Type B pancreatic cell (in vitro differentiated cells): Measurements from ENCODE around the gene SESN1. TPM values are rescaled to one million over a fixed set of nuclear protein-coding genes. Genes with fewer than 3 reads are reported as not detected.
A peak's percentile ranks its signal among the peaks of the same experiment; 100 is the strongest.

Experiments used
- DNase-seq: peaks from one replicate; pipeline ENCODE4 v3.0.0; 2021; ENCODE audit warnings: mixed read lengths; ENCODE audit not compliant: unreplicated experiment; ENCODE audit errors: extremely low spot score
- H3K27ac Mint-ChIP-seq: 2 replicates; pipeline ENCODE4 v1.8.0; 2021; ENCODE audit warnings: mild to moderate bottlenecking, mixed read lengths
- H3K27me3 Mint-ChIP-seq: 2 replicates; pipeline ENCODE4 v1.8.0; 2021; ENCODE audit warnings: mixed read lengths
- H3K36me3 Mint-ChIP-seq: 2 replicates; pipeline ENCODE4 v1.8.0; 2021; ENCODE audit warnings: mixed read lengths
- H3K4me1 Mint-ChIP-seq: one replicate; pipeline ENCODE4 v1.8.0; 2021; ENCODE audit warnings: mixed read lengths; ENCODE audit not compliant: unreplicated experiment
- H3K4me3 Mint-ChIP-seq: 2 replicates; pipeline ENCODE4 v1.8.0; 2021; ENCODE audit warnings: mild to moderate bottlenecking, mixed read lengths
- H3K9me3 Mint-ChIP-seq: 2 replicates; pipeline ENCODE4 v1.8.0; 2021; ENCODE audit warnings: mixed read lengths
- CTCF ChIP-seq: fragments of 200-600 bp; sonication (generic); conservative IDR thresholded peaks from 2 replicates; pipeline ENCODE4 v1.5.0; 2021; ENCODE audit warnings: antibody characterized with exemption, mild to moderate bottlenecking
- total RNA-seq: library from RNA; stranded (reverse); gene quantifications from 2 replicates; pipeline ENCODE4 v1.2.1, GENCODE V29; 2021; ENCODE audit warnings: low replicate concordance

The SESN1 gene
- total RNA-seq, 1 donor from 2014 or later, result 33.3 TPM

DNA sequence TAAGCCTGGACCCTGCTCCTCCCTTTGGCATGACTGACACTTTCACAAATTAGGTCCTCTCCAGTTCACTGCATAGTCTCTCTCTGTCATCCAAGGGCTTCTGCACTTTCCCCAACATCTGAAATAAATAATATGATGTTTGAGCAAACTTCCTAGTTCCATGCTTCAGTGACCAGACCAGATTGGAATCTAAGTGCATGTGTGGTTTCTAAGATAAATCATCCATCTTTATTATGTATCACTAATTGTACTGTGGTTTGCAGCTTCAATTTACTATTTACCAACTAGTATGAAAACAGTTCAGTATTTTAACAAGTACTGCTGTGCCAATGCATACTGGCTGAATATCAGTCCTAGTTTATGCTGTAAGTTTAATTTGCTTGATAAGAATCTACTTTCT, 18.7 kb downstream of the SESN1 start:
- TF ChIP-seq CTCF, result no peak
- H3K4me1 Mint-ChIP-seq, result peaks cover 24% of the 10 kb centered on the region
- H3K27ac Mint-ChIP-seq, result no peak overlapping the region
- DNase-seq, result no peak
- no peaks in the 10 kb centered on the region for H3K9me3 Mint-ChIP-seq
- no peaks in the 10 kb centered on the region for H3K36me3 Mint-ChIP-seq
- H3K4me3 Mint-ChIP-seq, result no peak overlapping the region
- H3K27me3 Mint-ChIP-seq, result no peaks in the 10 kb centered on the region

GRCh38 chr6:109074133-109074415, 20.6 kb downstream of the SESN1 start:
- Mint-ChIP-seq H3K27me3 (no peaks in the 10 kb centered on the region), H3K4me3 (no peak overlapping the region), H3K27ac (no peak overlapping the region), H3K4me1 (peaks cover 24% of the 10 kb centered on the region), H3K36me3 (no peaks in the 10 kb centered on the region), H3K9me3 (no peaks in the 10 kb centered on the region)
- no peak for DNase-seq
- TF ChIP-seq CTCF, result no peak

- no peak for DNase-seq
- Mint-ChIP-seq H3K27me3 (no peaks in the 10 kb centered on the region), H3K36me3 (no peaks in the 10 kb centered on the region), H3K4me1 (peaks cover 24% of the 10 kb centered on the region), H3K4me3 (no peak overlapping the region), H3K9me3 (no peaks in the 10 kb centered on the region), H3K27ac (no peak overlapping the region)
- TF ChIP-seq CTCF, result peak; percentile 86
Observed at GRCh38 chr6:109073344-109074132, 21.1 kb downstream of the SESN1 start.

DNA sequence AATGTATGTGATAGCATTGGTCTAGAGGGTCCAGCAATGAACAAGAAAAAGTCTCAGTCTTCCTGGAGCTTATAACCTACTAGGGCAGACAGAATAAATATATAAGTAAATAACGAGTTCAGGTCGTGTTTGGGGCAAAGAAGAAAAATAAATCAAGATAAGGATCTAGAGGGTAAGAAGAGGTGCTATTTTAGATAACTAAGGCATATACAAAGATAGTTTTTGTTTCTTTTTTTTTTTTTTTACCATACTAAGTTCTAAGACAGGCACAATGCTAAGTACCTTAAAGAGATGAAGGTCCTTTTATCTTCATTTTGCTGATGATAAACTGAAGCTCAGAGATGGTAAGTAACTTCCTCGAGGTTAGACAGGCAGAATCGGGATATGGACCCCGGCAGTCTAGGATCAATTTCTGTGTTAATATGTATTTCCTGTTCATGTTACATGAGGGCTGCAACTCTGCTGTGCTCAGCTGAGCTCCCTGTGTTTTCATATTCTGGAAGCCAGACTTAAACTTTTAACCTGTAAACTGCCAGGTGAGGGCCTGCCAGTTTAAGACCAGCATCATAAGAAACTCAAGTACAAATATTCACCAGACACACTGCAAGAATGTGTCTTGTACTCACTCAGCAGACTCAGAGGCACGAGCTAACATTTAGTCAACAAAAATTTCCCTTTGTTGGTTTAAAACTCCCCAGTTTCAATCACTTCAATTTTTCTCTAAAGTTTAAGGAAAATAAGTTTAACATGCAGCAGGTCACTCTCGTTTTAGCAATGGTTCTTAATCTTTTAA, 23.3 kb downstream of the SESN1 start:
- H3K36me3 Mint-ChIP-seq, result no peaks in the 10 kb centered on the region
- no peak overlapping the region for H3K4me3 Mint-ChIP-seq
- no peak overlapping the region for H3K27ac Mint-ChIP-seq
- no peaks in the 10 kb centered on the region for H3K27me3 Mint-ChIP-seq
- TF ChIP-seq CTCF, result no peak
- no peaks in the 10 kb centered on the region for H3K9me3 Mint-ChIP-seq
- no peak for DNase-seq
- H3K4me1 Mint-ChIP-seq, result peaks cover 18% of the 10 kb centered on the region

DNA sequence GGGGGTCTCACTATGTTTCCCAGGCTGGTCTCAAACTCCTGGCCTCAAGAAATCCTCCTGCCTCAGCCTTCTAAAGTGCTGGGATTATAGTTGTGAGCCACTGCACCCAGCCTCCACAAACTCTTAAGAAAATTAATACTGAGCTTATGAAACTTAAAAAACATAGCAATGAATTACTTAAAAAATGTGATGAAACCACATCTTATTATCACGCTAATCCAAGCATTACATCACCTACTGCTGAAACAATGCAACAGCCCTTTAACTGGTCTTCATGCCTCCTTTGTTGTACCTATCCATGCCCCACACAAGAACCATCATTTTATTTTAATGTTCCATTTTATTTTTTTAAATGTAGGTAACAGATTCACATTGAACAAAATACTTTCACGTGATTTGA, 24.9 kb downstream of the SESN1 start:
- no peaks in the 10 kb centered on the region for H3K27me3 Mint-ChIP-seq
- H3K4me3 Mint-ChIP-seq, result no peak overlapping the region
- no peaks in the 10 kb centered on the region for H3K9me3 Mint-ChIP-seq
- TF ChIP-seq CTCF, result no peak
- H3K27ac Mint-ChIP-seq, result no peak overlapping the region
- H3K36me3 Mint-ChIP-seq, result no peaks in the 10 kb centered on the region
- peaks cover 11% of the 10 kb centered on the region for H3K4me1 Mint-ChIP-seq
- DNase-seq, result no peak
